HFFc6 (cell line): ENCODE data around the gene HSPB9. TPM values are rescaled to one million over a fixed set of nuclear protein-coding genes. Genes with fewer than 3 reads are reported as not detected.

ENCODE experiments used
- DNase-seq: peaks from one replicate; pipeline ENCODE4 v3.0.0-alpha.2; 2018
- H3K27ac Mint-ChIP-seq: 2 replicates; pipeline ENCODE4 v1.8.0; 2020; ENCODE audit warnings: mild to moderate bottlenecking, mixed read lengths
- H3K27me3 Mint-ChIP-seq: 2 replicates; pipeline ENCODE4 v1.8.0; 2021; ENCODE audit warnings: mild to moderate bottlenecking, moderate library complexity, mixed read lengths; ENCODE audit not compliant: insufficient read depth
- H3K36me3 Mint-ChIP-seq: 2 replicates; pipeline ENCODE4 v1.8.0; 2021; ENCODE audit warnings: low read depth, mixed read lengths
- H3K4me1 Mint-ChIP-seq: 2 replicates; pipeline ENCODE4 v1.8.0; 2020; ENCODE audit warnings: low read depth, mixed read lengths
- H3K4me3 Mint-ChIP-seq: 2 replicates; pipeline ENCODE4 v1.8.0; 2020; ENCODE audit warnings: mild to moderate bottlenecking, moderate library complexity, mixed read lengths
- H3K9me3 Mint-ChIP-seq: 2 replicates; pipeline ENCODE4 v1.8.0; 2020; ENCODE audit warnings: mild to moderate bottlenecking, mixed read lengths
- total RNA-seq, 6 experiments: library from RNA; stranded (reverse); fragmentation: NEBNext Ultra II Directional; extraction: Animal tissue kit (Norgen Biotek cat#: 25700); gene quantifications; 2 replicates in 1 of 6; 3 replicates in 5 of 6; pipeline ENCODE4 v1.2.3, GENCODE V29; 2021
- TF ChIP-seq, protein P1 (sequence below): fragments of 200-600 bp; sonication (generic); IDR thresholded peaks from 2 replicates; pipeline ENCODE4 v1.5.0; 2021; ENCODE audit warnings: antibody characterized with exemption, mild to moderate bottlenecking

HSPB9 gene
- total RNA-seq, 6 experiments from 2014 or later = not detected

DNA sequence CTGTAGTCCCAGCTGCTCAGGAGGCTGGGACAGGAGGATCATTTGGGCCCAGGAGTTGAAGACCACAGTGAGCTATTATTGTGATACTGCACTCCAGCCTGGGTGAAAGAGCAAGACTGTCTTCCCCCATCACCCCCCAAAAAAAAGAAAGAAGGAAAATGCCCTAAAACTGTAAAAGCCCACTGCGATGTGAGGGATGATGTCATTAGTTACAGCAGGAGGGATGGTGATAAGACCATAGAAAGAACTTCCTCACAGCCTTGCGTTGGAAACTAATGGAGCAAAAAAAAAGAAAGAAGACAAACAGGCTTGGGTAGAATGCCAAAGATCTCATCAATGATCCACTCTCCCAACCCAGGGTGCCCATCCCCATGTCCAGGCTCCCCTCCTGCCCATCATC, 43.1 kb upstream of the HSPB9 start:
- H3K9me3 Mint-ChIP-seq = no peaks in the 10 kb centered on the region
- TF ChIP-seq, protein P1, sequence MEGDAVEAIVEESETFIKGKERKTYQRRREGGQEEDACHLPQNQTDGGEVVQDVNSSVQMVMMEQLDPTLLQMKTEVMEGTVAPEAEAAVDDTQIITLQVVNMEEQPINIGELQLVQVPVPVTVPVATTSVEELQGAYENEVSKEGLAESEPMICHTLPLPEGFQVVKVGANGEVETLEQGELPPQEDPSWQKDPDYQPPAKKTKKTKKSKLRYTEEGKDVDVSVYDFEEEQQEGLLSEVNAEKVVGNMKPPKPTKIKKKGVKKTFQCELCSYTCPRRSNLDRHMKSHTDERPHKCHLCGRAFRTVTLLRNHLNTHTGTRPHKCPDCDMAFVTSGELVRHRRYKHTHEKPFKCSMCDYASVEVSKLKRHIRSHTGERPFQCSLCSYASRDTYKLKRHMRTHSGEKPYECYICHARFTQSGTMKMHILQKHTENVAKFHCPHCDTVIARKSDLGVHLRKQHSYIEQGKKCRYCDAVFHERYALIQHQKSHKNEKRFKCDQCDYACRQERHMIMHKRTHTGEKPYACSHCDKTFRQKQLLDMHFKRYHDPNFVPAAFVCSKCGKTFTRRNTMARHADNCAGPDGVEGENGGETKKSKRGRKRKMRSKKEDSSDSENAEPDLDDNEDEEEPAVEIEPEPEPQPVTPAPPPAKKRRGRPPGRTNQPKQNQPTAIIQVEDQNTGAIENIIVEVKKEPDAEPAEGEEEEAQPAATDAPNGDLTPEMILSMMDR = no peak
- H3K4me1 Mint-ChIP-seq = peaks cover 12% of the 10 kb centered on the region
- H3K27ac Mint-ChIP-seq = no peak overlapping the region
- no peaks in the 10 kb centered on the region for H3K36me3 Mint-ChIP-seq
- no peak for DNase-seq
- no peak overlapping the region for H3K4me3 Mint-ChIP-seq
- peaks cover 27% of the 10 kb centered on the region for H3K27me3 Mint-ChIP-seq

GRCh38 chr17:42081516-42082129, 41.0 kb upstream of the HSPB9 start:
- Mint-ChIP-seq H3K27ac (no peak overlapping the region), H3K4me1 (peaks cover 12% of the 10 kb centered on the region), H3K36me3 (no peaks in the 10 kb centered on the region), H3K27me3 (peaks cover 25% of the 10 kb centered on the region), H3K4me3 (no peak overlapping the region), H3K9me3 (no peaks in the 10 kb centered on the region)
- TF ChIP-seq, protein P1 = no peak
- DNase-seq = no peak

- DNase-seq = no peak
- H3K9me3 Mint-ChIP-seq = no peaks in the 10 kb centered on the region
These were observed 35.4 kb upstream of the HSPB9 start for GRCh38 chr17:42087042-42087701.

DNA sequence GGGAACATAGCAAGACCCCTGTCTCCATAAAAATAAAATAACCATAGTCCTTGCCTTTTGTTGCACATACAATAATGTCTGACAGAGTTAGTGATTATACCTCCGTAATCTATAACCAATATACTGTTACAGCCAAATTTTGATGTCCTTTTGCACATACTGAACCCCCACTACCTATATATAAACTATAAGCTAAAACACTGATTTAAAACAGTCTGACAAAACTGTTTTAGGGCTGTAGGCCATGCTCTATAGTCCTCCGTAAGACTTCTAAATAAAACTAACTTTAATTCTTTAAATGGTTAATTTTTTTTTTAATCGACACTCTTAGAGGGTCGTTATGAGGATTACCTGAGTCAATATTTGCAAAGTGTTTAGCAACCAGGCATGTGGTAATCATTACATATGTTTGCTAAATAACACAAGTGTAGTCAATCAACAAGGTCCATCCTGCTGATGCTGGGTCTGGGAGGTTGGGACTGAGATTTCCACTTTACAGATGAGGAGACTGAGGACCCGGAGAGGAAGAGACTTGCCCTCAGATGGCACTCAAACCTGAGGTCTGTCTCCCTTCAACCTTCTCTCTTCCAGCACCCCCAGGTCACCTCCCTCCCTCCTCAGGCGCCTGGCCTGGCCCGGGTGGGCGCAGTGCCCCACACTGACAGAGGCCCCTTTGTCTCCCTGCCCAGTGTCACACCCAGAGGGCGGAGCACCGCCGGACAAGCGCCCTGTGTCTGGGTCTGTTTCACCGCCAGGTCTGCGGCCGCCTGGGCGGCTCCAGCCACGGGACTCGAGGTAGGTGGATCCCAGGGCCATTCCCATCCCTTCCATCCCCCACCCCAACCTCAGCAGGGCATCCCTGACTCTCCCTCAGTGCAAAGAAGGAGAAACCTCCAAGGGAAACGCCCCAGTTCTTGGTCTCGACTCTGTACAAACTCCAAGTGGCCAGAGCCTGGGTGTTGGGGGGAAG, 34.6 kb upstream of the HSPB9 start:
- Mint-ChIP-seq H3K4me1 (no peaks in the 10 kb centered on the region), H3K9me3 (no peaks in the 10 kb centered on the region), H3K27me3 (peaks cover 19% of the 10 kb centered on the region), H3K4me3 (no peak overlapping the region), H3K27ac (no peak overlapping the region), H3K36me3 (no peaks in the 10 kb centered on the region)
- TF ChIP-seq, protein P1 = no peak
- DNase-seq = no peak

More at GRCh38 chr17:42087042-42087701, 35.4 kb upstream of the HSPB9 start:
- Mint-ChIP-seq H3K27me3 (peaks cover 18% of the 10 kb centered on the region), H3K4me3 (no peak overlapping the region), H3K27ac (no peak overlapping the region), H3K4me1 (peaks cover 4% of the 10 kb centered on the region; the same call in 1 of the 2 replicates), H3K36me3 (no peaks in the 10 kb centered on the region)
- TF ChIP-seq, protein P1 = no peak

DNA sequence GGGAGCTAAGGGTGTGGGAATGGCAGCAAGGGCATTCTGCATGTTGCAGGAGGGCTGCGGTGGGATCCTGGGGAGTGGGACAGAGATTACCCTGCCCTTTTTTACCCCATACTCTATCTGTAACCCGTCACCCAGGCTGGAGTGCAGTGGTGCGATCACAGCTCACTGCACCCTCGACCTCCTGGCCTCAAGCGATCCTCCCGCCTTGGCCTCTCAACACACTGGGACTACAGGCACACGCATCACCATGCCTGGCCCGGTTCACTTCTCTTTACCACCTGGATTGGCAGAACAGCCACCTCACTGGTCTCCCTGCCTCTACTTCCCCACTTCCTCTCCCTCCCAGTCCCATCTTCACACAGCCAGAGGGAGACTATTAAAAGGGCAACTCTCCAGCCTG, 33.9 kb upstream of the HSPB9 start:
- TF ChIP-seq, protein P1 = no peak
- Mint-ChIP-seq H3K9me3 (no peaks in the 10 kb centered on the region), H3K27me3 (peaks cover 16% of the 10 kb centered on the region), H3K4me1 (no peaks in the 10 kb centered on the region), H3K27ac (no peak overlapping the region), H3K4me3 (no peak overlapping the region), H3K36me3 (no peaks in the 10 kb centered on the region)
- DNase-seq = no peak
